ENCODE measurements around the gene APOBEC3H. TPM values are rescaled to one million over a fixed set of nuclear protein-coding genes. Genes with fewer than 3 reads are reported as not detected.
A peak's percentile ranks its signal among the peaks of the same experiment; 100 is the strongest.
"Not testable (repeated sequence)": the region's sequence is repeated elsewhere in the genome, so short reads cannot be mapped to it uniquely, and the experiment has no call there.

APOBEC3H gene
- not detected for total RNA-seq (ENCODE audit: unreplicated experiment)
- long read RNA-seq, result 0 reads

- no peak for DNase-seq (ENCODE audit: low spot score)
- Mint-ChIP-seq H3K27me3 (ENCODE audit: unreplicated experiment) (peaks cover 6% of the 10 kb centered on the region), H3K4me1 (ENCODE audit: unreplicated experiment) (peaks cover 7% of the 10 kb centered on the region), H3K27ac (ENCODE audit: unreplicated experiment) (peak within 1 kb of the TSS; percentile 24), H3K9me3 (ENCODE audit: unreplicated experiment) (no peaks in the 10 kb centered on the region), H3K4me3 (ENCODE audit: unreplicated experiment) (no peak within 1 kb of the TSS), H3K36me3 (ENCODE audit: low read depth, unreplicated experiment) (no peaks in the 10 kb centered on the region)
- TF ChIP-seq CTCF (IDR thresholded peaks at IDR 0.05; ENCODE audit: unreplicated experiment), result no peak
These were observed at the start of gene APOBEC3H for GRCh38 chr22:39097098-39098020. TSS of gene APOBEC3H (plus strand) at chr22:39097244. CDS start at chr22:39100279, 3,035 bp downstream.

- H3K36me3 Mint-ChIP-seq (ENCODE audit: low read depth, unreplicated experiment); H3K27ac Mint-ChIP-seq (ENCODE audit: unreplicated experiment); H3K27me3 Mint-ChIP-seq (ENCODE audit: unreplicated experiment); H3K9me3 Mint-ChIP-seq (ENCODE audit: unreplicated experiment); DNase-seq (ENCODE audit: low spot score); H3K4me1 Mint-ChIP-seq (ENCODE audit: unreplicated experiment); H3K4me3 Mint-ChIP-seq (ENCODE audit: unreplicated experiment): not testable (repeated sequence)
These were observed 47.6 kb upstream of the APOBEC3H start for GRCh38 chr22:39049486-39049885.

- not testable (repeated sequence) for H3K9me3 Mint-ChIP-seq (ENCODE audit: unreplicated experiment); H3K4me3 Mint-ChIP-seq (ENCODE audit: unreplicated experiment); DNase-seq (ENCODE audit: low spot score); H3K4me1 Mint-ChIP-seq (ENCODE audit: unreplicated experiment); H3K27ac Mint-ChIP-seq (ENCODE audit: unreplicated experiment); H3K27me3 Mint-ChIP-seq (ENCODE audit: unreplicated experiment); H3K36me3 Mint-ChIP-seq (ENCODE audit: low read depth, unreplicated experiment)
These were observed 45.1 kb upstream of the APOBEC3H start for GRCh38 chr22:39051844-39052495.

- Mint-ChIP-seq H3K4me1 (ENCODE audit: unreplicated experiment) (no peaks in the 10 kb centered on the region), H3K27ac (ENCODE audit: unreplicated experiment) (no peak overlapping the region), H3K27me3 (ENCODE audit: unreplicated experiment) (peaks cover under 1% of the 10 kb centered on the region), H3K4me3 (ENCODE audit: unreplicated experiment) (peak overlapping the region; percentile 16), H3K36me3 (ENCODE audit: low read depth, unreplicated experiment) (peaks cover 5% of the 10 kb centered on the region), H3K9me3 (ENCODE audit: unreplicated experiment) (no peaks in the 10 kb centered on the region)
- no peak for TF ChIP-seq CTCF (IDR thresholded peaks at IDR 0.05; ENCODE audit: unreplicated experiment)
- DNase-seq (ENCODE audit: low spot score), result no peak
These were observed 41.4 kb upstream of the APOBEC3H start for GRCh38 chr22:39055658-39056057.

- H3K4me3 Mint-ChIP-seq (ENCODE audit: unreplicated experiment); H3K27ac Mint-ChIP-seq (ENCODE audit: unreplicated experiment); H3K36me3 Mint-ChIP-seq (ENCODE audit: low read depth, unreplicated experiment); H3K9me3 Mint-ChIP-seq (ENCODE audit: unreplicated experiment); DNase-seq (ENCODE audit: low spot score); H3K27me3 Mint-ChIP-seq (ENCODE audit: unreplicated experiment); H3K4me1 Mint-ChIP-seq (ENCODE audit: unreplicated experiment): not testable (repeated sequence)
These were observed 35.8 kb upstream of the APOBEC3H start for GRCh38 chr22:39061290-39061689.

- not testable (repeated sequence) for H3K4me1 Mint-ChIP-seq (ENCODE audit: unreplicated experiment); H3K27ac Mint-ChIP-seq (ENCODE audit: unreplicated experiment); DNase-seq (ENCODE audit: low spot score); H3K9me3 Mint-ChIP-seq (ENCODE audit: unreplicated experiment); H3K4me3 Mint-ChIP-seq (ENCODE audit: unreplicated experiment); H3K36me3 Mint-ChIP-seq (ENCODE audit: low read depth, unreplicated experiment); H3K27me3 Mint-ChIP-seq (ENCODE audit: unreplicated experiment)
These were observed 35.1 kb upstream of the APOBEC3H start for GRCh38 chr22:39061951-39062350.

GRCh38 chr22:39063904-39064303, 33.1 kb upstream of the APOBEC3H start:
- not testable (repeated sequence) for H3K4me1 Mint-ChIP-seq (ENCODE audit: unreplicated experiment); H3K27ac Mint-ChIP-seq (ENCODE audit: unreplicated experiment); H3K36me3 Mint-ChIP-seq (ENCODE audit: low read depth, unreplicated experiment); H3K9me3 Mint-ChIP-seq (ENCODE audit: unreplicated experiment); H3K27me3 Mint-ChIP-seq (ENCODE audit: unreplicated experiment); H3K4me3 Mint-ChIP-seq (ENCODE audit: unreplicated experiment); DNase-seq (ENCODE audit: low spot score)

- H3K27me3 Mint-ChIP-seq (ENCODE audit: unreplicated experiment); H3K4me3 Mint-ChIP-seq (ENCODE audit: unreplicated experiment); H3K27ac Mint-ChIP-seq (ENCODE audit: unreplicated experiment); H3K36me3 Mint-ChIP-seq (ENCODE audit: low read depth, unreplicated experiment); H3K9me3 Mint-ChIP-seq (ENCODE audit: unreplicated experiment); H3K4me1 Mint-ChIP-seq (ENCODE audit: unreplicated experiment); DNase-seq (ENCODE audit: low spot score): not testable (repeated sequence)
These were observed 30.4 kb upstream of the APOBEC3H start for GRCh38 chr22:39066442-39067276.

Measured in endothelial cell (in vitro differentiated cells).